IgD-negative memory B cell (primary cell): Measurements from ENCODE around the gene ZFP1. TPM values are rescaled to one million over a fixed set of nuclear protein-coding genes. Genes with fewer than 3 reads are reported as not detected.
A peak's percentile ranks its signal among the peaks of the same experiment; 100 is the strongest.
"Not testable (repeated sequence)": the region's sequence is repeated elsewhere in the genome, so short reads cannot be mapped to it uniquely, and the experiment has no call there.

Experiments used
- H3K27ac Mint-ChIP-seq, 3 donors: one replicate each; pipeline ENCODE4 v1.8.0; 2020 to 2022; ENCODE audit warnings: mild to moderate bottlenecking in 3 of 3, mixed read lengths in 3 of 3, moderate library complexity in 1 of 3
- H3K27me3 Mint-ChIP-seq: one replicate; pipeline ENCODE4 v1.8.0; 2021; ENCODE audit warnings: mixed read lengths
- H3K36me3 Mint-ChIP-seq: one replicate; pipeline ENCODE4 v1.8.0; 2020; ENCODE audit warnings: mild to moderate bottlenecking, mixed read lengths
- H3K4me1 Mint-ChIP-seq, 3 donors: one replicate each; pipeline ENCODE4 v1.8.0; 2020 to 2022; ENCODE audit warnings: mixed read lengths in 3 of 3, mild to moderate bottlenecking in 1 of 3
- H3K4me3 Mint-ChIP-seq, 4 donors: one replicate each; pipeline ENCODE4 v1.8.0; 2020 to 2022; ENCODE audit warnings: mild to moderate bottlenecking in 4 of 4, mixed read lengths in 4 of 4, moderate library complexity in 3 of 4
- H3K9me3 Mint-ChIP-seq, 3 donors: one replicate each; pipeline ENCODE4 v1.8.0; 2020 to 2021; ENCODE audit warnings: mixed read lengths in 3 of 3, mild to moderate bottlenecking in 1 of 3
- polyA plus RNA-seq: library from polyadenylated mRNA; unstranded; fragments of 300-500 nt; fragmentation: Illumina TruSeq; gene quantifications from one replicate; pipeline ENCODE4 v1.2.3, GENCODE V29; 2021

The ZFP1 gene
- polyA plus RNA-seq, 1 donor from 2014 or later, result 12.9 TPM

- H3K27me3 Mint-ChIP-seq, result peaks cover 3% of the 10 kb centered on the region
- H3K9me3 Mint-ChIP-seq, result peaks cover 2 to 8% (median 3%) of the 10 kb centered on the region in 3 donors
- H3K36me3 Mint-ChIP-seq, result no peaks in the 10 kb centered on the region
- peak overlapping the region in 1 of 4 donors; percentile 27 for H3K4me3 Mint-ChIP-seq
- no peaks in the 10 kb centered on the region for H3K4me1 Mint-ChIP-seq
- H3K27ac Mint-ChIP-seq, result no peak overlapping the region
Measured at GRCh38 chr16:75121949-75122568, 26.3 kb upstream of the ZFP1 start.

- Mint-ChIP-seq H3K4me1 (no peaks in the 10 kb centered on the region), H3K9me3 (peaks cover 3 to 14% (median 4%) of the 10 kb centered on the region in 3 donors), H3K36me3 (no peaks in the 10 kb centered on the region), H3K27ac (no peak overlapping the region), H3K27me3 (peaks cover 3% of the 10 kb centered on the region), H3K4me3 (no peak overlapping the region)
Measured at GRCh38 chr16:75122609-75123008, 25.7 kb upstream of the ZFP1 start.

- no peak overlapping the region for H3K27ac Mint-ChIP-seq
- peaks cover 7% of the 10 kb centered on the region for H3K27me3 Mint-ChIP-seq
- no peak overlapping the region for H3K4me3 Mint-ChIP-seq
- H3K9me3 Mint-ChIP-seq, result peaks cover 1 to 12% (median 2%) of the 10 kb centered on the region in 3 donors
- H3K4me1 Mint-ChIP-seq, result no peaks in the 10 kb centered on the region
- H3K36me3 Mint-ChIP-seq, result no peaks in the 10 kb centered on the region
Measured at GRCh38 chr16:75127713-75128415, 20.5 kb upstream of the ZFP1 start.

GRCh38 chr16:75129421-75130149 lies 18.7 kb upstream of the ZFP1 start:
- not testable (repeated sequence) for H3K27ac Mint-ChIP-seq, H3K4me3 Mint-ChIP-seq, H3K36me3 Mint-ChIP-seq, H3K27me3 Mint-ChIP-seq, H3K4me1 Mint-ChIP-seq
- H3K9me3 Mint-ChIP-seq, result peaks cover 1 to 12% (median 2%) of the 10 kb centered on the region in 3 donors

- Mint-ChIP-seq H3K27me3 (peaks cover 7% of the 10 kb centered on the region), H3K4me3 (no peak overlapping the region), H3K9me3 (peaks cover 0 to 12% (median 2%) of the 10 kb centered on the region in 3 donors), H3K36me3 (no peaks in the 10 kb centered on the region), H3K4me1 (no peaks in the 10 kb centered on the region), H3K27ac (peak overlapping the region in 1 of 3 donors; percentile 14)
Measured at GRCh38 chr16:75130150-75130771, 18.1 kb upstream of the ZFP1 start.

GRCh38 chr16:75131081-75131480 lies 17.2 kb upstream of the ZFP1 start:
- no peak overlapping the region for H3K27ac Mint-ChIP-seq
- no peaks in the 10 kb centered on the region for H3K4me1 Mint-ChIP-seq

GRCh38 chr16:75138233-75138632 lies 10.1 kb upstream of the ZFP1 start:
- H3K36me3 Mint-ChIP-seq, result no peaks in the 10 kb centered on the region
- peaks cover 2 to 8% (median 3%) of the 10 kb centered on the region in 3 donors for H3K4me1 Mint-ChIP-seq
- peak overlapping the region in 1 of 3 donors; percentile 1 for H3K27ac Mint-ChIP-seq
- H3K27me3 Mint-ChIP-seq, result peaks cover 3% of the 10 kb centered on the region
- no peak overlapping the region for H3K4me3 Mint-ChIP-seq
- H3K9me3 Mint-ChIP-seq, result peaks cover 0 to 1% (median 0%) of the 10 kb centered on the region in 3 donors

More at GRCh38 chr16:75131081-75131480, 17.2 kb upstream of the ZFP1 start:
- Mint-ChIP-seq H3K36me3 (no peaks in the 10 kb centered on the region), H3K27me3 (peaks cover 7% of the 10 kb centered on the region), H3K4me3 (no peak overlapping the region), H3K9me3 (peaks cover 0 to 12% (median 2%) of the 10 kb centered on the region in 3 donors)

GRCh38 chr16:75138636-75139035 lies 9.7 kb upstream of the ZFP1 start:
- H3K27ac Mint-ChIP-seq, result peak overlapping the region in 1 of 3 donors; percentile 1
- no peaks in the 10 kb centered on the region for H3K36me3 Mint-ChIP-seq
- peaks cover 0 to 1% (median 0%) of the 10 kb centered on the region in 3 donors for H3K9me3 Mint-ChIP-seq
- H3K4me3 Mint-ChIP-seq, result no peak overlapping the region
- peaks cover 2 to 8% (median 3%) of the 10 kb centered on the region in 3 donors for H3K4me1 Mint-ChIP-seq
- peaks cover 3% of the 10 kb centered on the region for H3K27me3 Mint-ChIP-seq

GRCh38 chr16:75139498-75139897 lies 8.8 kb upstream of the ZFP1 start:
- Mint-ChIP-seq H3K4me1 (peaks cover 2 to 8% (median 3%) of the 10 kb centered on the region in 3 donors), H3K27ac (no peak overlapping the region), H3K36me3 (no peaks in the 10 kb centered on the region), H3K9me3 (peaks cover 0 to 1% (median 0%) of the 10 kb centered on the region in 3 donors), H3K27me3 (peaks cover 3% of the 10 kb centered on the region), H3K4me3 (peak overlapping the region in 1 of 4 donors; percentile 24)

GRCh38 chr16:75143941-75144340 lies 4.4 kb upstream of the ZFP1 start:
- no peaks in the 10 kb centered on the region for H3K36me3 Mint-ChIP-seq
- H3K9me3 Mint-ChIP-seq, result peaks cover 0 to 1% (median 0%) of the 10 kb centered on the region in 3 donors
- H3K4me3 Mint-ChIP-seq, result no peak overlapping the region
- peaks cover 1% of the 10 kb centered on the region for H3K27me3 Mint-ChIP-seq
- no peak overlapping the region for H3K27ac Mint-ChIP-seq
- peaks cover 2 to 9% (median 6%) of the 10 kb centered on the region in 3 donors for H3K4me1 Mint-ChIP-seq

- Mint-ChIP-seq H3K9me3 (peaks cover 7 to 19% (median 7%) of the 10 kb centered on the region in 3 donors), H3K27me3 (peaks cover 1% of the 10 kb centered on the region), H3K36me3 (peaks cover 14% of the 10 kb centered on the region), H3K4me1 (peaks cover 13 to 18% (median 13%) of the 10 kb centered on the region in 3 donors), H3K4me3 (peak overlapping the region; percentile 84 to 96 (median 94)), H3K27ac (peak overlapping the region; percentile 50 to 94 (median 93))
Measured at GRCh38 chr16:75147968-75148310, 385 bp upstream of the ZFP1 start.

GRCh38 chr16:75151798-75152197 lies 3.5 kb downstream of the ZFP1 start:
- peak overlapping the region in 1 of 3 donors; percentile 70 for H3K27ac Mint-ChIP-seq

GRCh38 chr16:75152635-75153034 lies 4.3 kb downstream of the ZFP1 start:
- peak overlapping the region in 2 of 4 donors; percentile 13 to 76 for H3K4me3 Mint-ChIP-seq
- peaks cover 7 to 21% (median 7%) of the 10 kb centered on the region in 3 donors for H3K9me3 Mint-ChIP-seq
- no peaks in the 10 kb centered on the region for H3K27me3 Mint-ChIP-seq
- peak overlapping the region in 1 of 3 donors; percentile 70 for H3K27ac Mint-ChIP-seq
- H3K4me1 Mint-ChIP-seq, result peaks cover 10 to 18% (median 12%) of the 10 kb centered on the region in 3 donors
- H3K36me3 Mint-ChIP-seq, result peaks cover 25% of the 10 kb centered on the region

More at GRCh38 chr16:75151798-75152197, 3.5 kb downstream of the ZFP1 start:
- H3K27me3 Mint-ChIP-seq, result no peaks in the 10 kb centered on the region
- H3K4me1 Mint-ChIP-seq, result peaks cover 13 to 18% (median 13%) of the 10 kb centered on the region in 3 donors
- peaks cover 23% of the 10 kb centered on the region for H3K36me3 Mint-ChIP-seq
- peak overlapping the region in 2 of 4 donors; percentile 49 to 76 for H3K4me3 Mint-ChIP-seq
- peaks cover 7 to 21% (median 7%) of the 10 kb centered on the region in 3 donors for H3K9me3 Mint-ChIP-seq

GRCh38 chr16:75160386-75160785 lies 12.1 kb downstream of the ZFP1 start:
- Mint-ChIP-seq H3K27ac (no peak overlapping the region), H3K4me1 (no peaks in the 10 kb centered on the region)

More at GRCh38 chr16:75160386-75160785, 12.1 kb downstream of the ZFP1 start:
- Mint-ChIP-seq H3K9me3 (peaks cover 0 to 2% (median 0%) of the 10 kb centered on the region in 3 donors), H3K27me3 (no peaks in the 10 kb centered on the region), H3K36me3 (peaks cover 24% of the 10 kb centered on the region), H3K4me3 (no peak overlapping the region)
